Mesendoderm (in vitro differentiated cells): ENCODE results near the gene PTPRA.

Experiments used
- DNase-seq: peaks from one replicate; pipeline ENCODE4 v3.0.0; 2013
- H2AK5ac ChIP-seq: 2 replicates; pipeline ENCODE4 v1.6.1; 2013; ENCODE audit warnings: low read length, inconsistent platforms
- H2BK120ac ChIP-seq: 2 replicates; pipeline ENCODE4 v1.6.1; 2013; ENCODE audit warnings: low read depth, mild to moderate bottlenecking, low read length, moderate library complexity, mixed read lengths
- H2BK15ac ChIP-seq: replicated peaks from 2 replicates; pipeline ENCODE4 v1.6.1; 2013; ENCODE audit warnings: low read depth, mild to moderate bottlenecking, moderate library complexity
- H2BK5ac ChIP-seq: 2 replicates; pipeline ENCODE4 v1.6.1; 2013; ENCODE audit warnings: low read length, inconsistent platforms
- H3K18ac ChIP-seq: 2 replicates; pipeline ENCODE4 v1.6.1; 2013; ENCODE audit warnings: mild to moderate bottlenecking, low read length, mixed read lengths
- H3K23ac ChIP-seq: one replicate; pipeline ENCODE4 v1.6.1; 2013; ENCODE audit warnings: low read length
- H3K27ac ChIP-seq: 2 replicates; pipeline ENCODE4 v1.5.1; 2013; ENCODE audit warnings: low read depth, mild to moderate bottlenecking, inconsistent platforms, low read length, moderate library complexity
- H3K27me3 ChIP-seq: 2 replicates; pipeline ENCODE4 v1.6.1; 2013; ENCODE audit warnings: low read length, control low read depth, mild to moderate bottlenecking, inconsistent platforms; ENCODE audit not compliant: insufficient read depth, poor library complexity
- H3K36me3 ChIP-seq: 2 replicates; pipeline ENCODE4 v1.6.1; 2013; ENCODE audit warnings: low read length, inconsistent platforms; ENCODE audit not compliant: control insufficient read depth, insufficient read depth
- H3K4ac ChIP-seq: one replicate; pipeline ENCODE4 v1.6.1; 2013; ENCODE audit warnings: low read depth, mild to moderate bottlenecking, low read length, moderate library complexity
- H3K4me1 ChIP-seq: 2 replicates; pipeline ENCODE4 v1.6.1; 2013; ENCODE audit warnings: low read depth, low read length, inconsistent platforms; ENCODE audit not compliant: control insufficient read depth
- H3K4me2 ChIP-seq: 2 replicates; pipeline ENCODE4 v1.6.1; 2013; ENCODE audit warnings: low read length
- H3K4me3 ChIP-seq: 2 replicates; pipeline ENCODE4 v1.5.1; 2013; ENCODE audit warnings: mild to moderate bottlenecking, low read length
- H3K56ac ChIP-seq: one replicate; pipeline ENCODE4 v1.6.1; 2013; ENCODE audit warnings: low read length
- H3K79me1 ChIP-seq: 2 replicates; pipeline ENCODE4 v1.6.1; 2013; ENCODE audit warnings: low read length, inconsistent platforms
- H3K79me2 ChIP-seq: 2 replicates; pipeline ENCODE4 v1.6.1; 2013; ENCODE audit warnings: mild to moderate bottlenecking, low read length; ENCODE audit not compliant: control insufficient read depth, insufficient read depth
- H3K9ac ChIP-seq: 2 replicates; pipeline ENCODE4 v1.6.1; 2013; ENCODE audit warnings: low read length, inconsistent platforms
- H4K5ac ChIP-seq: one replicate; pipeline ENCODE4 v1.6.1; 2013; ENCODE audit warnings: low read length
- H4K8ac ChIP-seq: one replicate; pipeline ENCODE4 v1.6.1; 2013; ENCODE audit warnings: low read depth, mild to moderate bottlenecking, control low read depth, low read length, moderate library complexity
- whole genome bisulfite sequencing: extraction: QIAGEN DNeasy Blood & Tissue Kit; methylation state at CpG from one replicate; pipeline ENCODE4 v1.1.7; 2013; ENCODE audit warnings: low lambda C conversion rate, missing lambda C conversion rate; ENCODE audit not compliant: insufficient coverage; ENCODE audit errors: extremely low coverage; 5-methylcytosine and 5-hydroxymethylcytosine counted together

Gene PTPRA

DNA sequence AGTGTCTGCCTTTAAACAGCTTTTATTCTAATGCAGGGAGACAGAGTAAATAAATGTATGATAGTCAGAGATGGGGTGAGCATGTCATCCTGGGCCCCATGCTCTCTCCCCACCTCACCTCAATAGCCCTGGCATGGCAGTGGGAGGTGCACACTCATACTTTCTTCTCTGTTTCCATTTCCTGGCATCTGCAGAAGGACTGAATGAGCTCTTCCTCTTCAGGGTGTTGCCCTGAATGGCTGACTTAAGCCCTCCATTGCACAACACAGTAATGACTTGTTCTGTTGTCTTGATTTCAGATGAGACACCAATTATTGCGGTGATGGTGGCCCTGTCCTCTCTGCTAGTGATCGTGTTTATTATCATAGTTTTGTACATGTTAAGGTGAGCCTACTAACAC is 113.2 kb downstream of the PTPRA start:
- H2BK5ac ChIP-seq: no peak overlapping the region
- no CpG with 5 or more reads among the region's 2 CpGs for WGBS
- H2AK5ac ChIP-seq: no peak overlapping the region
- H3K4ac ChIP-seq: no peak overlapping the region
- H3K4me2 ChIP-seq: no peak overlapping the region
- no peaks in the 10 kb centered on the region for H3K79me1 ChIP-seq
- H4K5ac ChIP-seq: no peak overlapping the region
- DNase-seq: no peak
- H2BK15ac ChIP-seq: no peak overlapping the region
- no peak overlapping the region for H3K9ac ChIP-seq
- H2BK120ac ChIP-seq: no peak overlapping the region
- no peaks in the 10 kb centered on the region for H3K27me3 ChIP-seq
- H3K56ac ChIP-seq: no peak overlapping the region
- H3K27ac ChIP-seq: no peak overlapping the region
- H4K8ac ChIP-seq: no peak overlapping the region
- H3K18ac ChIP-seq: no peak overlapping the region
- H3K4me3 ChIP-seq: no peak overlapping the region
- no peaks in the 10 kb centered on the region for H3K79me2 ChIP-seq
- H3K4me1 ChIP-seq: no peaks in the 10 kb centered on the region
- no peak overlapping the region for H3K23ac ChIP-seq
- H3K36me3 ChIP-seq: peaks cover 5% of the 10 kb centered on the region

DNA sequence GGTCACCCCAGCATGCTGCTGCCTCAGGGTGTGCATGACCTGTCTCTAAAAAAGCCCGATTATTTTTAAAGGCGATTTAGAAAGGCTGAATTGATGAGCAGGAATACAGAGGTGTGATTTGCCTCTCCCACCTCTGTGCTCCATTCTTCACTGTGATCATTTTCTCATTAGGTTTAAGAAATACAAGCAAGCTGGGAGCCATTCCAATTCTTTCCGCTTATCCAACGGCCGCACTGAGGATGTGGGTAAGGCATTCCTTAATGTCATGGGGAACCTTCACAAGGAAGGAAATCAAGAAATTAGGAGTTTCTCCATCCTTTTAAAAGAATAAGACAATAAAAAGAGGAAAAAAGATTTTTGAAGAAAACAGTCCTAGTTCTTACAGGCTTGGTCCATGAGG is 114.6 kb downstream of the PTPRA start:
- Histone ChIP-seq H3K23ac (no peak overlapping the region), H3K27me3 (no peaks in the 10 kb centered on the region), H4K8ac (no peak overlapping the region), H3K4ac (no peak overlapping the region), H3K4me3 (no peak overlapping the region), H3K9ac (no peak overlapping the region), H3K4me2 (no peak overlapping the region), H2AK5ac (no peak overlapping the region), H3K56ac (no peak overlapping the region), H2BK120ac (no peak overlapping the region), H3K27ac (no peak overlapping the region), H4K5ac (no peak overlapping the region), H2BK5ac (no peak overlapping the region), H3K36me3 (peaks cover 5% of the 10 kb centered on the region), H3K4me1 (no peaks in the 10 kb centered on the region), H3K79me1 (no peaks in the 10 kb centered on the region), H3K18ac (no peak overlapping the region), H3K79me2 (no peaks in the 10 kb centered on the region), H2BK15ac (no peak overlapping the region)
- DNase-seq: no peak
- WGBS: no CpG with 5 or more reads among the region's 5 CpGs

DNA sequence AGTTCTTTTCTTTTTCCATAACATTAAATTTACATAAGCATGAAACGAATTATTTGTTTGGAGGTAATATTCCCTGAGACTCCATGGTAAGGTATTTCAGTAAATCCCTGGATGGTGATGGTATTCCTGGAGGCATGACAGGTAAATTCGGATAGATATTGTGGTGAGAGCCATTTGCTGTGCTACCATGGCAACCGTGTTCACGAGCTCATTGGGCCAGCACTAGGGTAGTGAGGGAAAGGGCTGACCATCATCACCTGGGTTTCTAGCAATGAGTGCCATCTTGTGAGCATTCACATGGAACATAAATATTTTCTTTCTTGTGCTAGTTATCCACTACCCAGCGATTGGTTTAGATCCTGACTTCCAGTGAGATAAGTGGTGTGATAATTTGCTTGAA is 118.3 kb downstream of the PTPRA start:
- Histone ChIP-seq H4K8ac (no peak overlapping the region), H3K4me1 (no peaks in the 10 kb centered on the region), H3K27ac (no peak overlapping the region), H3K18ac (no peak overlapping the region), H2BK120ac (no peak overlapping the region), H3K79me2 (no peaks in the 10 kb centered on the region), H3K27me3 (no peaks in the 10 kb centered on the region), H2BK15ac (no peak overlapping the region), H3K9ac (no peak overlapping the region), H3K4me2 (no peak overlapping the region), H3K4ac (no peak overlapping the region), H3K23ac (no peak overlapping the region), H3K4me3 (no peak overlapping the region), H3K36me3 (peaks cover 5% of the 10 kb centered on the region), H2BK5ac (no peak overlapping the region), H3K56ac (no peak overlapping the region), H2AK5ac (no peak overlapping the region), H3K79me1 (no peaks in the 10 kb centered on the region), H4K5ac (no peak overlapping the region)
- DNase-seq: peak; percentile 54
- no CpG with 5 or more reads among the region's 5 CpGs for WGBS

DNA sequence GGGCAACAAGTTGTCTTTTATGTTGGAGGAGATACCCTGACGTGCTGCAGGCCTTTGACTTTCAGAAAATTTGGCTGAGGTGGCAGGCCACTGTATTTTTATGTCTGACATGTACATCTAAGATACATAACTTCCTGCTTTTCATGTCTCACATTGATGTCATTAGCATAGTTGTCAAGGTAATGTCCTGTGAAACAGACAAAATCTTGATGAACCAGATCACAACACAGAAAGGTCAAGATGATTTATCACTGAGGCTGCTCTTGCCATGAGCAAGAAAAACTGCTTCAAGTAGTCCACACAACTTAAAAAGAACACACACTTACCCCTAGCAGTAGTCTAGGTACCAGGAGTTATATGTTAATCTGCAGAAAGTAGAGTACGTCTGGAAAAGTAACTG is 120.0 kb downstream of the PTPRA start:
- Histone ChIP-seq H3K4me2 (no peak overlapping the region), H4K8ac (no peak overlapping the region), H3K23ac (no peak overlapping the region), H3K27me3 (no peaks in the 10 kb centered on the region), H3K4me3 (no peak overlapping the region), H3K27ac (no peak overlapping the region), H3K9ac (no peak overlapping the region), H3K36me3 (peaks cover 4% of the 10 kb centered on the region), H2AK5ac (no peak overlapping the region), H2BK120ac (no peak overlapping the region), H3K79me1 (no peaks in the 10 kb centered on the region), H3K56ac (no peak overlapping the region), H2BK5ac (no peak overlapping the region), H3K4me1 (no peaks in the 10 kb centered on the region), H3K4ac (no peak overlapping the region), H4K5ac (no peak overlapping the region), H2BK15ac (no peak overlapping the region), H3K18ac (no peak overlapping the region), H3K79me2 (no peaks in the 10 kb centered on the region)
- WGBS: no CpG with 5 or more reads among the region's 2 CpGs
- DNase-seq: no peak

DNA sequence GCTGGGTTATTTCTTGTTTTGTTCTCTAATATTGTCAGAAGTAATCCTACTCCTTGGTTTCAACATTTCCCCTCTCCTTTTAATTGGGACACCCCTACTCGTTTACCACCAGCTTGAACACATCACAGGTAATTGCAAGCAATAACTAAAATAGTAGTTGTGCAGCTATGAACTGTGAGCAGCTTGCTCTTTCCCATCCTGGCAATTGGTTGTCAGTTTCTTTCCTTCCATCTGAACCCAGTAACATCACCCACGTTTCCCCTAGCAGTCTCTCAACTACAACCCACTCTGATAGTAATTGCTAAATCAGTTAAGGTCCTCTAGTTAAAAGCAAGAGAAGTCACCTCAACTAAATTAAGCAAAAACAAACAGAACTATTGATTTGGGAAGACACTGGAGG is 122.5 kb downstream of the PTPRA start:
- no peaks in the 10 kb centered on the region for H3K4me1 ChIP-seq
- H3K4me2 ChIP-seq: no peak overlapping the region
- no peak overlapping the region for H3K27ac ChIP-seq
- H3K36me3 ChIP-seq: no peaks in the 10 kb centered on the region
- H3K79me1 ChIP-seq: no peaks in the 10 kb centered on the region
- no peak overlapping the region for H3K18ac ChIP-seq
- no peak overlapping the region for H2AK5ac ChIP-seq
- H2BK15ac ChIP-seq: no peak overlapping the region
- no peaks in the 10 kb centered on the region for H3K79me2 ChIP-seq
- no peak overlapping the region for H3K4ac ChIP-seq
- no CpG with 5 or more reads among the region's 2 CpGs for WGBS
- H4K8ac ChIP-seq: no peak overlapping the region
- no peak overlapping the region for H2BK5ac ChIP-seq
- H2BK120ac ChIP-seq: no peak overlapping the region
- no peak overlapping the region for H3K23ac ChIP-seq
- no peak for DNase-seq
- no peak overlapping the region for H3K9ac ChIP-seq
- H3K27me3 ChIP-seq: no peaks in the 10 kb centered on the region
- H3K4me3 ChIP-seq: no peak overlapping the region
- H3K56ac ChIP-seq: no peak overlapping the region
- H4K5ac ChIP-seq: no peak overlapping the region

DNA sequence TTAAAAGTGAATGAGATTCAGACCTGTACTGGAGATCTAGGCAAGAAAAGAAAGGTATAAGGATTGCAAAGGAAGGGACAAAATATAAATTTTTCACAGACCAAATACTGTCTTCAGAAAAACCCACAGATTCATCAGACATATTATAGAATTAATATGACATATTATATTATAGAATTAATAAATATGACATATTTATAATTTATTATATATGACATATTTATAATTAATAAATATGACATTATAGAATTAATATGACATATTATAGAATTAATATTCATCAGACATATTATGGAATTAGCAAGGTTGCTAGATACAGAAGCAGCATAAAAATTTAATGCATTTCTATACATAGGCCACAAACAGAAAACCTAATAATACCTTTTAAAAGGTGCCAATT is 125.4 kb downstream of the PTPRA start:
- H2BK15ac ChIP-seq: no peak overlapping the region
- H3K4me1 ChIP-seq: no peaks in the 10 kb centered on the region
- no peak overlapping the region for H3K23ac ChIP-seq
- H2BK120ac ChIP-seq: no peak overlapping the region
- no peaks in the 10 kb centered on the region for H3K27me3 ChIP-seq
- H3K36me3 ChIP-seq: peaks cover 2% of the 10 kb centered on the region
- H3K4me2 ChIP-seq: no peak overlapping the region
- no peaks in the 10 kb centered on the region for H3K79me1 ChIP-seq
- no peak overlapping the region for H3K4me3 ChIP-seq
- no peak overlapping the region for H3K56ac ChIP-seq
- no peak overlapping the region for H3K4ac ChIP-seq
- no peak overlapping the region for H2AK5ac ChIP-seq
- no peak overlapping the region for H2BK5ac ChIP-seq
- H3K79me2 ChIP-seq: no peaks in the 10 kb centered on the region
- no peak overlapping the region for H4K8ac ChIP-seq
- no peak for DNase-seq
- H3K18ac ChIP-seq: no peak overlapping the region
- H3K9ac ChIP-seq: no peak overlapping the region
- H3K27ac ChIP-seq: no peak overlapping the region
- H4K5ac ChIP-seq: no peak overlapping the region
